ENCODE measurements around the gene GPSM1.

The GPSM1 gene

DNA sequence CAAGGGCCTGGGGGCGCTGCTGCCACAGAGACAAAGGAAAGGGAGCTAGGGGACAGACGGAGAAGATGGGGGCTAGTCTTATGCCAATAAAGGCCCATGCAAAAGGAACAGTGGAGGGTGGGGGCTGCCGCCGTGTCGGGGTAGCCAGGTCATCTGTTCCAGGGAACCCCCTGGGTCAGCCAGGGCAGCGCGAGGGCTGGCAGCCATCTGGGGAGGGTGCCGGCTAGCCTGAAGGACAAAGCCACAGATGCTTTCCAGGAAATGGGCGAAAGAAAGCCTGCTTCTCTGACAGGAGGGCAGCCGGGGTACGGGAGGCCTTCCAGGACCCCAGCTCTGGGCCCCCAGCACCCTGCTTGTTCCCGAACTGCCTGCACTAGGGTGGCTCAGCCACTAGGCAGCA, 47.8 kb downstream of the GPSM1 start:
- Histone ChIP-seq H3K4me1 (ENCODE audit: control insufficient read depth, insufficient read depth, low read length, poor library complexity, severe bottlenecking) (no peaks in the 10 kb centered on the region), H3K9me3 (ENCODE audit: control insufficient read depth, low read length) (no peaks in the 10 kb centered on the region), H3K27ac (ENCODE audit: insufficient read depth, low read length, poor library complexity, severe bottlenecking) (no peak overlapping the region), H3K4me3 (ENCODE audit: insufficient read depth, low read depth, low read length, poor library complexity, severe bottlenecking) (no peak overlapping the region), H3K27me3 (replicated peaks; ENCODE audit: control insufficient read depth, insufficient read depth, low read length, poor library complexity, severe bottlenecking) (no peaks in the 10 kb centered on the region), H3K36me3 (ENCODE audit: control insufficient read depth, insufficient read depth, low read length) (peaks cover 8% of the 10 kb centered on the region)
- DNase-seq: no peak

DNA sequence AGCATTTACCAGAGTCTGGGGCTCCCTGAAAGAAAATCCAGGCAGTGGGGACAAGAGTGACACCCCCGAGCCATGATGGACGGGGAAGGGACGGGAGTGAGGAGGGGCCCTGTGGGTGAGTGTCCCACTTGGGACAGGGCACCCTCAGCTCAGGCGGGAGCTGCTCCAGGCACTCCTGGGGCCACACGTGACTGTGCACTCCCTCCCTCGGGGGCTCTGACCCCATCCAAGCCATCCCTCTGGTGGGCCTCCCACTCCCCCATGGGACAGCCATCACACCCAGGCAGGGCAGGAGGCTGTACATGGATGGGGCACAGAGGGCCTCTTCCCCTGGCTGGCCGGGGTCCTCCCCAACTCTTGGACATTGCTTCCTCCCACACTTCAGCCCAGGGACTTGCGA, 49.1 kb downstream of the GPSM1 start:
- Histone ChIP-seq H3K27me3 (replicated peaks; ENCODE audit: control insufficient read depth, insufficient read depth, low read length, poor library complexity, severe bottlenecking) (no peaks in the 10 kb centered on the region), H3K4me3 (ENCODE audit: insufficient read depth, low read depth, low read length, poor library complexity, severe bottlenecking) (no peak overlapping the region), H3K9me3 (ENCODE audit: control insufficient read depth, low read length) (no peaks in the 10 kb centered on the region), H3K4me1 (ENCODE audit: control insufficient read depth, insufficient read depth, low read length, poor library complexity, severe bottlenecking) (no peaks in the 10 kb centered on the region), H3K27ac (ENCODE audit: insufficient read depth, low read length, poor library complexity, severe bottlenecking) (no peak overlapping the region), H3K36me3 (ENCODE audit: control insufficient read depth, insufficient read depth, low read length) (peaks cover 20% of the 10 kb centered on the region)
- DNase-seq: no peak

- H3K4me3 ChIP-seq (ENCODE audit: insufficient read depth, low read depth, low read length, poor library complexity, severe bottlenecking): no peak overlapping the region
- no peak overlapping the region for H3K27ac ChIP-seq (ENCODE audit: insufficient read depth, low read length, poor library complexity, severe bottlenecking)
- H3K36me3 ChIP-seq (ENCODE audit: control insufficient read depth, insufficient read depth, low read length): peaks cover 29% of the 10 kb centered on the region
- DNase-seq: no peak
- no peaks in the 10 kb centered on the region for H3K27me3 ChIP-seq (replicated peaks; ENCODE audit: control insufficient read depth, insufficient read depth, low read length, poor library complexity, severe bottlenecking)
- H3K4me1 ChIP-seq (ENCODE audit: control insufficient read depth, insufficient read depth, low read length, poor library complexity, severe bottlenecking): no peaks in the 10 kb centered on the region
- H3K9me3 ChIP-seq (ENCODE audit: control insufficient read depth, low read length): no peaks in the 10 kb centered on the region
These were observed 50.2 kb downstream of the GPSM1 start for GRCh38 chr9:136377341-136378169.

- no peaks in the 10 kb centered on the region for H3K9me3 ChIP-seq (ENCODE audit: control insufficient read depth, low read length)
- no peaks in the 10 kb centered on the region for H3K4me1 ChIP-seq (ENCODE audit: control insufficient read depth, insufficient read depth, low read length, poor library complexity, severe bottlenecking)
- DNase-seq: no peak
- H3K27me3 ChIP-seq (replicated peaks; ENCODE audit: control insufficient read depth, insufficient read depth, low read length, poor library complexity, severe bottlenecking): no peaks in the 10 kb centered on the region
- H3K27ac ChIP-seq (ENCODE audit: insufficient read depth, low read length, poor library complexity, severe bottlenecking): no peak overlapping the region
- H3K36me3 ChIP-seq (ENCODE audit: control insufficient read depth, insufficient read depth, low read length): peaks cover 31% of the 10 kb centered on the region
- H3K4me3 ChIP-seq (ENCODE audit: insufficient read depth, low read depth, low read length, poor library complexity, severe bottlenecking): no peak overlapping the region
These were observed 51.0 kb downstream of the GPSM1 start for GRCh38 chr9:136378170-136379002.

GRCh38 chr9:136379003-136379287, 51.6 kb downstream of the GPSM1 start:
- no peak overlapping the region for H3K4me3 ChIP-seq (ENCODE audit: insufficient read depth, low read depth, low read length, poor library complexity, severe bottlenecking)
- no peaks in the 10 kb centered on the region for H3K27me3 ChIP-seq (replicated peaks; ENCODE audit: control insufficient read depth, insufficient read depth, low read length, poor library complexity, severe bottlenecking)
- no peaks in the 10 kb centered on the region for H3K4me1 ChIP-seq (ENCODE audit: control insufficient read depth, insufficient read depth, low read length, poor library complexity, severe bottlenecking)
- H3K27ac ChIP-seq (ENCODE audit: insufficient read depth, low read length, poor library complexity, severe bottlenecking): no peak overlapping the region
- DNase-seq: no peak
- no peaks in the 10 kb centered on the region for H3K9me3 ChIP-seq (ENCODE audit: control insufficient read depth, low read length)
- H3K36me3 ChIP-seq (ENCODE audit: control insufficient read depth, insufficient read depth, low read length): peaks cover 36% of the 10 kb centered on the region

GRCh38 chr9:136379401-136379800, 52.1 kb downstream of the GPSM1 start:
- H3K9me3 ChIP-seq (ENCODE audit: control insufficient read depth, low read length): no peaks in the 10 kb centered on the region
- no peak for DNase-seq
- H3K4me1 ChIP-seq (ENCODE audit: control insufficient read depth, insufficient read depth, low read length, poor library complexity, severe bottlenecking): no peaks in the 10 kb centered on the region
- no peaks in the 10 kb centered on the region for H3K27me3 ChIP-seq (replicated peaks; ENCODE audit: control insufficient read depth, insufficient read depth, low read length, poor library complexity, severe bottlenecking)
- no peak overlapping the region for H3K4me3 ChIP-seq (ENCODE audit: insufficient read depth, low read depth, low read length, poor library complexity, severe bottlenecking)
- H3K36me3 ChIP-seq (ENCODE audit: control insufficient read depth, insufficient read depth, low read length): peaks cover 41% of the 10 kb centered on the region
- H3K27ac ChIP-seq (ENCODE audit: insufficient read depth, low read length, poor library complexity, severe bottlenecking): no peak overlapping the region

- no peak overlapping the region for H3K4me3 ChIP-seq (ENCODE audit: insufficient read depth, low read depth, low read length, poor library complexity, severe bottlenecking)
- H3K9me3 ChIP-seq (ENCODE audit: control insufficient read depth, low read length): no peaks in the 10 kb centered on the region
- no peak overlapping the region for H3K27ac ChIP-seq (ENCODE audit: insufficient read depth, low read length, poor library complexity, severe bottlenecking)
- H3K4me1 ChIP-seq (ENCODE audit: control insufficient read depth, insufficient read depth, low read length, poor library complexity, severe bottlenecking): peaks cover 4% of the 10 kb centered on the region
- no peaks in the 10 kb centered on the region for H3K27me3 ChIP-seq (replicated peaks; ENCODE audit: control insufficient read depth, insufficient read depth, low read length, poor library complexity, severe bottlenecking)
- H3K36me3 ChIP-seq (ENCODE audit: control insufficient read depth, insufficient read depth, low read length): peaks cover 43% of the 10 kb centered on the region
- no peak for DNase-seq
These were observed 52.6 kb downstream of the GPSM1 start for GRCh38 chr9:136379891-136380290.

DNA sequence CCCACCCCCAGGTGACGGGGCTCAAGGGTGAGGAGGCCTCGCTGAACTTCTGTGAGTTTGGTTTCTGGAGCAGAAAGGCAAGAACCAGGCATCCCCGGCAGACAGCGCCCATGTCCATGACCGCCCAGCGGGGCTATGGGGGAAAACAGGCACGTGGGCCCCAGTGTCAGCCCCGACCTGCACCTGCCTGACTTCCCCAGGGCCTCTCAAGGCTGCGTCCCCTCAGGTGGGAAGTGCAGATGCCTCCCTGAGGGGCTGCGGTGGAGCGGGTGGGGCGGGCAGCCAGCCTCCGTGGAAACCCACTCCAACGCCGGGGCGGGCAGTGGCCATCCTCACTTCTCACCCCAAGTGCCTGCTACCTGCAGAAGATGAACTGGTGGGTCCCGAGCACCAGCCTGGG, 53.0 kb downstream of the GPSM1 start:
- H3K27ac ChIP-seq (ENCODE audit: insufficient read depth, low read length, poor library complexity, severe bottlenecking): no peak overlapping the region
- no peak overlapping the region for H3K4me3 ChIP-seq (ENCODE audit: insufficient read depth, low read depth, low read length, poor library complexity, severe bottlenecking)
- no peaks in the 10 kb centered on the region for H3K27me3 ChIP-seq (replicated peaks; ENCODE audit: control insufficient read depth, insufficient read depth, low read length, poor library complexity, severe bottlenecking)
- no peaks in the 10 kb centered on the region for H3K9me3 ChIP-seq (ENCODE audit: control insufficient read depth, low read length)
- DNase-seq: no peak
- peaks cover 9% of the 10 kb centered on the region for H3K4me1 ChIP-seq (ENCODE audit: control insufficient read depth, insufficient read depth, low read length, poor library complexity, severe bottlenecking)
- peaks cover 43% of the 10 kb centered on the region for H3K36me3 ChIP-seq (ENCODE audit: control insufficient read depth, insufficient read depth, low read length)

GRCh38 chr9:136381311-136381710, 54.0 kb downstream of the GPSM1 start:
- DNase-seq: no peak
- Histone ChIP-seq H3K27ac (ENCODE audit: insufficient read depth, low read length, poor library complexity, severe bottlenecking) (no peak overlapping the region), H3K4me3 (ENCODE audit: insufficient read depth, low read depth, low read length, poor library complexity, severe bottlenecking) (no peak overlapping the region), H3K36me3 (ENCODE audit: control insufficient read depth, insufficient read depth, low read length) (peaks cover 43% of the 10 kb centered on the region), H3K27me3 (replicated peaks; ENCODE audit: control insufficient read depth, insufficient read depth, low read length, poor library complexity, severe bottlenecking) (no peaks in the 10 kb centered on the region), H3K9me3 (ENCODE audit: control insufficient read depth, low read length) (no peaks in the 10 kb centered on the region), H3K4me1 (ENCODE audit: control insufficient read depth, insufficient read depth, low read length, poor library complexity, severe bottlenecking) (peaks cover 10% of the 10 kb centered on the region)

GRCh38 chr9:136381966-136382513, 54.7 kb downstream of the GPSM1 start:
- H3K9me3 ChIP-seq (ENCODE audit: control insufficient read depth, low read length): no peaks in the 10 kb centered on the region
- no peak for DNase-seq
- no peak overlapping the region for H3K4me3 ChIP-seq (ENCODE audit: insufficient read depth, low read depth, low read length, poor library complexity, severe bottlenecking)
- peaks cover 10% of the 10 kb centered on the region for H3K4me1 ChIP-seq (ENCODE audit: control insufficient read depth, insufficient read depth, low read length, poor library complexity, severe bottlenecking)
- peaks cover 46% of the 10 kb centered on the region for H3K36me3 ChIP-seq (ENCODE audit: control insufficient read depth, insufficient read depth, low read length)
- H3K27me3 ChIP-seq (replicated peaks; ENCODE audit: control insufficient read depth, insufficient read depth, low read length, poor library complexity, severe bottlenecking): no peaks in the 10 kb centered on the region
- H3K27ac ChIP-seq (ENCODE audit: insufficient read depth, low read length, poor library complexity, severe bottlenecking): no peak overlapping the region
